Cerebellar cortex (tissue), 1 donor: ENCODE results near the gene EFHC2.

Source experiments
- DNase-seq: peaks from one replicate; pipeline ENCODE4 v3.0.0-alpha.2; 2015; ENCODE audit warnings: low spot score

The EFHC2 gene

GRCh38 chrX:44343412-44344141, at the start of gene EFHC2:
Gene EFHC2, minus strand, starts transcription at chrX:44343672. Its CDS starts 84 bp downstream, at chrX:44343588.
- DNase-seq = no peak

- DNase-seq = peak; percentile 2
Measured at GRCh38 chrX:44392767-44393166, 49.3 kb upstream of the EFHC2 start.

GRCh38 chrX:44384688-44385338, 41.3 kb upstream of the EFHC2 start:
- DNase-seq = no peak

- no peak for DNase-seq
Measured at GRCh38 chrX:44382871-44383270, 39.4 kb upstream of the EFHC2 start.

GRCh38 chrX:44352758-44353157, 9.3 kb upstream of the EFHC2 start:
- DNase-seq = no peak

GRCh38 chrX:44349561-44349960, 6.1 kb upstream of the EFHC2 start:
- DNase-seq = no peak

- no peak for DNase-seq
Measured at GRCh38 chrX:44344687-44345086, 1.2 kb upstream of the EFHC2 start.

GRCh38 chrX:44344194-44344593, 722 bp upstream of the EFHC2 start:
- DNase-seq = no peak

GRCh38 chrX:44342866-44343265, 606 bp downstream of the EFHC2 start:
- DNase-seq = no peak

GRCh38 chrX:44338361-44338760, 5.1 kb downstream of the EFHC2 start:
- no peak for DNase-seq

GRCh38 chrX:44332437-44332836, 11.0 kb downstream of the EFHC2 start:
- DNase-seq = no peak

GRCh38 chrX:44330227-44330626, 13.2 kb downstream of the EFHC2 start:
- no peak for DNase-seq

- DNase-seq = no peak
Measured at GRCh38 chrX:44319550-44319949, 23.9 kb downstream of the EFHC2 start.

- DNase-seq = no peak
Measured at GRCh38 chrX:44317181-44317580, 26.3 kb downstream of the EFHC2 start.

GRCh38 chrX:44314808-44315207, 28.7 kb downstream of the EFHC2 start:
- DNase-seq = no peak

GRCh38 chrX:44314259-44314734, 29.2 kb downstream of the EFHC2 start:
- DNase-seq = no peak

GRCh38 chrX:44312421-44312820, 31.1 kb downstream of the EFHC2 start:
- no peak for DNase-seq

- no peak for DNase-seq
Measured at GRCh38 chrX:44310227-44310626, 33.2 kb downstream of the EFHC2 start.

GRCh38 chrX:44308869-44309268, 34.6 kb downstream of the EFHC2 start:
- no peak for DNase-seq

GRCh38 chrX:44306356-44306755, 37.1 kb downstream of the EFHC2 start:
- DNase-seq = no peak

GRCh38 chrX:44305921-44306320, 37.6 kb downstream of the EFHC2 start:
- no peak for DNase-seq

- no peak for DNase-seq
Measured at GRCh38 chrX:44303119-44303518, 40.4 kb downstream of the EFHC2 start.

- no peak for DNase-seq
Measured at GRCh38 chrX:44299177-44299576, 44.3 kb downstream of the EFHC2 start.
